Mesendoderm (in vitro differentiated cells): ENCODE data around the gene SMAD2.

Source experiments
- DNase-seq: peaks from one replicate; pipeline ENCODE4 v3.0.0; 2013
- H2AK5ac ChIP-seq: 2 replicates; pipeline ENCODE4 v1.6.1; 2013; ENCODE audit warnings: low read length, inconsistent platforms
- H2BK120ac ChIP-seq: 2 replicates; pipeline ENCODE4 v1.6.1; 2013; ENCODE audit warnings: low read depth, mild to moderate bottlenecking, low read length, moderate library complexity, mixed read lengths
- H2BK15ac ChIP-seq: replicated peaks from 2 replicates; pipeline ENCODE4 v1.6.1; 2013; ENCODE audit warnings: low read depth, mild to moderate bottlenecking, moderate library complexity
- H2BK5ac ChIP-seq: 2 replicates; pipeline ENCODE4 v1.6.1; 2013; ENCODE audit warnings: low read length, inconsistent platforms
- H3K18ac ChIP-seq: 2 replicates; pipeline ENCODE4 v1.6.1; 2013; ENCODE audit warnings: mild to moderate bottlenecking, low read length, mixed read lengths
- H3K23ac ChIP-seq: one replicate; pipeline ENCODE4 v1.6.1; 2013; ENCODE audit warnings: low read length
- H3K27ac ChIP-seq: 2 replicates; pipeline ENCODE4 v1.5.1; 2013; ENCODE audit warnings: low read depth, mild to moderate bottlenecking, inconsistent platforms, low read length, moderate library complexity
- H3K27me3 ChIP-seq: 2 replicates; pipeline ENCODE4 v1.6.1; 2013; ENCODE audit warnings: low read length, control low read depth, mild to moderate bottlenecking, inconsistent platforms; ENCODE audit not compliant: insufficient read depth, poor library complexity
- H3K36me3 ChIP-seq: 2 replicates; pipeline ENCODE4 v1.6.1; 2013; ENCODE audit warnings: low read length, inconsistent platforms; ENCODE audit not compliant: control insufficient read depth, insufficient read depth
- H3K4ac ChIP-seq: one replicate; pipeline ENCODE4 v1.6.1; 2013; ENCODE audit warnings: low read depth, mild to moderate bottlenecking, low read length, moderate library complexity
- H3K4me1 ChIP-seq: 2 replicates; pipeline ENCODE4 v1.6.1; 2013; ENCODE audit warnings: low read depth, low read length, inconsistent platforms; ENCODE audit not compliant: control insufficient read depth
- H3K4me2 ChIP-seq: 2 replicates; pipeline ENCODE4 v1.6.1; 2013; ENCODE audit warnings: low read length
- H3K4me3 ChIP-seq: 2 replicates; pipeline ENCODE4 v1.5.1; 2013; ENCODE audit warnings: mild to moderate bottlenecking, low read length
- H3K56ac ChIP-seq: one replicate; pipeline ENCODE4 v1.6.1; 2013; ENCODE audit warnings: low read length
- H3K79me1 ChIP-seq: 2 replicates; pipeline ENCODE4 v1.6.1; 2013; ENCODE audit warnings: low read length, inconsistent platforms
- H3K79me2 ChIP-seq: 2 replicates; pipeline ENCODE4 v1.6.1; 2013; ENCODE audit warnings: mild to moderate bottlenecking, low read length; ENCODE audit not compliant: control insufficient read depth, insufficient read depth
- H3K9ac ChIP-seq: 2 replicates; pipeline ENCODE4 v1.6.1; 2013; ENCODE audit warnings: low read length, inconsistent platforms
- H4K5ac ChIP-seq: one replicate; pipeline ENCODE4 v1.6.1; 2013; ENCODE audit warnings: low read length
- H4K8ac ChIP-seq: one replicate; pipeline ENCODE4 v1.6.1; 2013; ENCODE audit warnings: low read depth, mild to moderate bottlenecking, control low read depth, low read length, moderate library complexity
- WGBS: extraction: QIAGEN DNeasy Blood & Tissue Kit; methylation state at CpG from one replicate; pipeline ENCODE4 v1.1.7; 2013; ENCODE audit warnings: low lambda C conversion rate, missing lambda C conversion rate; ENCODE audit not compliant: insufficient coverage; ENCODE audit errors: extremely low coverage; 5-methylcytosine and 5-hydroxymethylcytosine counted together

Gene SMAD2

DNA sequence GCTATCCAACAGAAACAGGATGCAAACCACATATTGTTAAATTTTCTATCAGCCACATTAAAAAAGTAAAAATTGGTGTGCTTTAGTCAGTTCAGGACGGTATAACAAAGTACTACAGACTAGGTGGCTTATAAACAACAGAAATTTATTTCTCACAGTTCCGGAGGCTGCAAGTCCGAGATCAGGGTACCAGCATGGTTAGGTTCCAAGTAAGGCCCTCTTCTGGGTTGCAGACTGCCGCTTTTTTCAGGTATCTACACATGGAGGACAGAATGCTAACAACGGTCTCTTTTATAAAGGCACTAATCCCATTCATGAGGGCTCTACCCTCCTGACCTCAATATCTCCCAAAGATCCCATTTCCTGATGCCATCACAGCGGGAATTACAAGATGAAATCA, 10.5 kb downstream of the SMAD2 start:
- Histone ChIP-seq H3K4me1 (peaks cover 19% of the 10 kb centered on the region), H3K4me2 (no peak overlapping the region), H3K36me3 (no peaks in the 10 kb centered on the region), H3K9ac (no peak overlapping the region), H3K23ac (no peak overlapping the region), H3K27me3 (no peaks in the 10 kb centered on the region), H3K27ac (no peak overlapping the region), H4K5ac (no peak overlapping the region), H3K79me1 (no peaks in the 10 kb centered on the region), H3K4ac (no peak overlapping the region), H2AK5ac (no peak overlapping the region), H2BK5ac (no peak overlapping the region), H3K56ac (no peak overlapping the region), H3K18ac (no peak overlapping the region), H4K8ac (no peak overlapping the region), H2BK15ac (no peak overlapping the region), H3K79me2 (peaks cover 84% of the 10 kb centered on the region), H3K4me3 (no peak overlapping the region), H2BK120ac (no peak overlapping the region)
- WGBS: 100% methylated on average over 1 of the region's 6 CpGs
- DNase-seq: no peak

DNA sequence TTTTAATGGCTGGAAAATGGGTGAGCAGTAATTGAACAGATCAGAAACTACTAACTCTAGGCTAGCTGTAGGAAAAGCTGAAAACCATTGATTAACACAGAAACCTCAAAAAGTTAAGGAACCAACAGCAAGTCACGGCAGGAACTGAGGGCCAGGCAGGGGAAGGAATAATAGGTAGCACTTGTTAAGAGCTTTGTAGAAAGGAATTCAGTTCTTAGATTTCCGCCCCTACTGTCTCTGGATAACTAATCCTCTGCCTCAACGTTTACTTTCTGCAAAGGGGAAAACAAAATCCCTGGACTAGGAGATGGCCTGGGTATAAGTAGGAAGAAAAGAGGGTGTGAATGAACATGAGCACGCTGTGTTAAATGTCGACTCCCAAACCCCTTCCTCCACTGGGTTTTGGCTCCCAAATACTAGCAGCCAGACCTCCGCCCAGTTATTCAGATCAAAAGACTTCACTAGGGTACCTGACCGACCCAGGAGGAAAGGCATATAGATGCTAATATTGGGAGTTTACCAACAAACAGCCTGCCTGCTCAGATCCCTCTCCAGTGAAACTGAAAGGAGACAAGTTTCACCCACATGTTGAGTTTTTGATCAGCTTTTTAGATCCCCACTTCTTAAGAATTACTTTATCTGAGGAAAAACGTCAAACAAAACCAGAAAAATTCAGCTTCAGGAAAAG, 12.4 kb downstream of the SMAD2 start:
- peaks cover 12% of the 10 kb centered on the region for H3K4me1 ChIP-seq
- H3K23ac ChIP-seq: no peak overlapping the region
- H3K4me3 ChIP-seq: no peak overlapping the region

GRCh38 chr18:47915930-47916329, 14.5 kb downstream of the SMAD2 start:
- Histone ChIP-seq H3K9ac (no peak overlapping the region), H3K4me2 (no peak overlapping the region), H3K79me2 (peaks cover 76% of the 10 kb centered on the region), H3K4me3 (no peak overlapping the region), H3K79me1 (peaks cover 5% of the 10 kb centered on the region), H3K36me3 (no peaks in the 10 kb centered on the region), H3K56ac (no peak overlapping the region), H4K5ac (no peak overlapping the region), H2AK5ac (no peak overlapping the region), H2BK15ac (no peak overlapping the region), H3K27me3 (no peaks in the 10 kb centered on the region), H3K18ac (no peak overlapping the region), H2BK5ac (no peak overlapping the region), H2BK120ac (no peak overlapping the region), H3K23ac (no peak overlapping the region), H3K4ac (no peak overlapping the region), H3K27ac (no peak overlapping the region), H3K4me1 (peaks cover 11% of the 10 kb centered on the region), H4K8ac (no peak overlapping the region)
- no CpG with 5 or more reads among the region's 3 CpGs for WGBS
- DNase-seq: no peak

More for the DNA sequence above, 12.4 kb downstream of the SMAD2 start:
- Histone ChIP-seq H3K36me3 (no peaks in the 10 kb centered on the region), H3K56ac (peak overlapping the region; percentile 28), H2BK120ac (no peak overlapping the region), H2AK5ac (no peak overlapping the region), H2BK5ac (no peak overlapping the region), H3K9ac (peak overlapping the region; percentile 16), H3K79me2 (peaks cover 73% of the 10 kb centered on the region), H3K27me3 (no peaks in the 10 kb centered on the region), H3K79me1 (no peaks in the 10 kb centered on the region), H3K18ac (no peak overlapping the region), H3K4ac (no peak overlapping the region), H4K8ac (no peak overlapping the region), H3K27ac (peak overlapping the region; percentile 7), H3K4me2 (peak overlapping the region; percentile 1), H2BK15ac (no peak overlapping the region), H4K5ac (no peak overlapping the region)
- no CpG with 5 or more reads among the region's 8 CpGs for WGBS
- DNase-seq: peak; percentile 76

DNA sequence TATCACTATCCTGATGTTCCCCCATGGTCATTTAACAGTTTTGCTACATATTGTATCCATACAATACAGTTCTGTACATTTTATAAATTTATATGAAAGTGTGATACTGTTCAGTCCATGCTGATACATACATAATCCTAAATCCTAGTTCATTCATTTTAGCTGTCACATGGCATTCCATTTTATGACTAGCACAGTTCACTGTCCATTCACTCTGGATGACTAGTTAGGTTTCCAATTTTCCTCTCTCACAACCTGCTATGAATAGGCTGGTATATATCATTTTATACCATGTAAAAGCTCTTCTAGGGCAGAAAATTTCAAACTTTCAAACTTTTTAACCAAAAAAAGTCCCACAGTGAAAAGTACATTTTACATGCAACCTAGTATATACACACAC, 15.2 kb downstream of the SMAD2 start:
- no peak overlapping the region for H4K5ac ChIP-seq
- H4K8ac ChIP-seq: peak overlapping the region; percentile 28
- H3K56ac ChIP-seq: no peak overlapping the region
- no peak overlapping the region for H2AK5ac ChIP-seq
- no peak overlapping the region for H3K23ac ChIP-seq
- H3K79me2 ChIP-seq: peaks cover 76% of the 10 kb centered on the region
- peaks cover 10% of the 10 kb centered on the region for H3K4me1 ChIP-seq
- peaks cover 6% of the 10 kb centered on the region for H3K79me1 ChIP-seq
- H3K4me3 ChIP-seq: no peak overlapping the region
- no peak overlapping the region for H3K4ac ChIP-seq
- no peak overlapping the region for H3K9ac ChIP-seq
- no peak overlapping the region for H2BK5ac ChIP-seq
- H3K27ac ChIP-seq: no peak overlapping the region
- no peak overlapping the region for H3K4me2 ChIP-seq
- H3K18ac ChIP-seq: no peak overlapping the region
- no peak overlapping the region for H2BK120ac ChIP-seq
- no peaks in the 10 kb centered on the region for H3K36me3 ChIP-seq
- no peak for DNase-seq
- no peaks in the 10 kb centered on the region for H3K27me3 ChIP-seq
- H2BK15ac ChIP-seq: no peak overlapping the region

DNA sequence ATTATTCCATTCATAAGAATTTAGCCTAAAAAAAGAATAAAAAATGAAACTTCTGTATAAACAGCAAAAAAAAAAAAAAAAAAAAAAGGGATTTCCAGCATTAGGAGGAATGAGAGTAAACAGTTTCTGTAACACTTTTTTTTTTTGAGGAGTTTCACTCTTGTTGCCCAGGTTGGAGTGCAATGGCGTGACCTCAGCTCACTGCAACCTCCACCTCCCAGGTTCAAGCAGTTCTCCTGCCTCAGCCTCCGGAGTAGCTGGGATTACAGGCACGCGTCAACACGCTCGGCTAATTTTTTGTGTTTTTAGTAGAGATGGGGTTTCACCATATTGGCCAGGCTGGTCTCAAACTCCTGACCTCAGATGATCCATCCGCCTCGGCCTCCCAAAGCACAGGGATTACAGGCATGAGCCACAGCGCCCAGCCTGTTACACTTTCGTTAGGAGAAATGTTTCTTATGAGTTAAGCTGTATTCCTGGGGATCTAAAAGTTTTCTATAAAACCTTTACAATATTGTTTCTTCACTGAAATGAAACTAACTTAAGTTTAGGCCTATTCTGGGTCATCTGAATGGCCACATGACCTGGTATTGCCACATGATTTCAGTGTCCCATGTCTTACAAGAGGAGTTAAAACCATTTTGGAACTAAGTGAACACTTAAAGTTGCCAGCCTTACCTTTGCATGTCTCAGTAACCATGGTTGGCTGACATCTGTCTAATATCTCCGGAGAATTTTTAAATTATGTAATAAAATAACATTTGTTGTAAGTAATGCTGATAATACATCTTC, 17.5 kb downstream of the SMAD2 start:
- Histone ChIP-seq H3K23ac (no peak overlapping the region), H3K4me2 (no peak overlapping the region), H4K8ac (no peak overlapping the region), H3K4me1 (no peaks in the 10 kb centered on the region), H3K36me3 (no peaks in the 10 kb centered on the region), H3K4ac (no peak overlapping the region), H3K79me1 (peaks cover 8% of the 10 kb centered on the region), H3K56ac (no peak overlapping the region), H3K9ac (no peak overlapping the region), H2BK15ac (no peak overlapping the region), H3K18ac (no peak overlapping the region), H3K27me3 (no peaks in the 10 kb centered on the region), H2BK120ac (no peak overlapping the region), H3K4me3 (no peak overlapping the region), H3K79me2 (peaks cover 74% of the 10 kb centered on the region), H2BK5ac (no peak overlapping the region), H2AK5ac (no peak overlapping the region), H4K5ac (no peak overlapping the region), H3K27ac (no peak overlapping the region)
- no peak for DNase-seq
- no CpG with 5 or more reads among the region's 11 CpGs for WGBS
